Transverse colon (tissue), 4 donors: ENCODE results near the gene ZFPM1.

Experiments
- POLR2A ChIP-seq: fragments of 450-650 bp; IDR thresholded peaks from one replicate; pipeline ENCODE4 v1.6.1; 2016; ENCODE audit warnings: antibody characterized with exemption, mild to moderate bottlenecking, moderate library complexity
- POLR2AphosphoS5 ChIP-seq, 3 donors: sonication (generic); formaldehyde crosslinking; IDR thresholded peaks; one replicate each; pipeline ENCODE4 v1.6.1; 2016; ENCODE audit warnings: antibody characterized with exemption in 3 of 3
- TF ChIP-seq, protein P1 (sequence below), 5 experiments: fragments of 200-600 bp in 3 of 5; fragments of 450-650 bp in 2 of 5; sonication (generic) in 3 of 5; IDR thresholded peaks; 1 replicate in 2 of 5; 2 replicates in 3 of 5; pipeline ENCODE4 v1.5.1; 2016 to 2017; ENCODE audit warnings: antibody characterized with exemption in 5 of 5, inconsistent platforms in 3 of 5, mild to moderate bottlenecking in 2 of 5, moderate library complexity in 1 of 5

DNA sequence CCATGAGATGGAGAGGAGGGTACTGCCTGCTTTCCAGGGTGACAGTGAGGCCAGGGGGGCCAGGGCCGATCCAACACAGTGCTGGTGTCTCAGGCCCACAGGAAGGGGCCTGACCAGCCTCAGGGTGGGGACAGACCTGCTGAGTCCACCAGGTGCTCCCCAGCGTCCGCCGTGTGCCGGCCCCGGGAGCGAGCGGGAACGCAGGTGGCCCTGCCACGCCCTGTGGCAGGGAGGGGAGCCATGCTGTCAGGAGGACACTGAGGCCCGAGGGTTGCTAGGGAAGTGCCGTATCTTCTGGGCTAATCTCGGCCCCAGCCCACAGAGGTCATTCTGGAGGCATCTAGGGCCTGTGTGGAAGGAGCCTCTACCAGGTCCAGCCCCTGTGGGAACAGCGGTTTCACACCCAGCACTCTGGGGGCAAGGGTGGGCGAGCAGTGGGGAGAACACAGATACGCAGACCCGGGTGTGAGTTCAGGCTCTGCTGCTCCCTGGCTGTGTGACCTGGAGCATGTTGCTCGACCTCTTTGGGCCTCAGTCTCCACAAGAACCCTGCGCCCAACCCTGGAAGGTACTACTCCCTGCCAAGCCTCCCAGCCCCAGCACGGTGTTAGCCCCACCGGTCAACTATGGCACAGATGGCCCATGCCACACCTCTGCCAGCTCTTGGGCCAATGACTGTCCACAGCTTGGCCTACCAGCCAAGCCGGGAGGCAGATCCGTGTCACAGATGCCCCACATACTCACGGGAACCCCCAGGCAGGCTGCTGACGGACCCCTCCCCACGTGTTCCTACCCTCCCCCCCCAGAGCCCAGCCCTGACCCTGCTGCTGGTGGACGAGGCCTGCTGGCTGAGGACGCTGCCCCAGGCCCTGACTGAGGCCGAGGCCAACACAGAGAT is 73.2 kb downstream of the ZFPM1 start:
- TF ChIP-seq, protein P1, sequence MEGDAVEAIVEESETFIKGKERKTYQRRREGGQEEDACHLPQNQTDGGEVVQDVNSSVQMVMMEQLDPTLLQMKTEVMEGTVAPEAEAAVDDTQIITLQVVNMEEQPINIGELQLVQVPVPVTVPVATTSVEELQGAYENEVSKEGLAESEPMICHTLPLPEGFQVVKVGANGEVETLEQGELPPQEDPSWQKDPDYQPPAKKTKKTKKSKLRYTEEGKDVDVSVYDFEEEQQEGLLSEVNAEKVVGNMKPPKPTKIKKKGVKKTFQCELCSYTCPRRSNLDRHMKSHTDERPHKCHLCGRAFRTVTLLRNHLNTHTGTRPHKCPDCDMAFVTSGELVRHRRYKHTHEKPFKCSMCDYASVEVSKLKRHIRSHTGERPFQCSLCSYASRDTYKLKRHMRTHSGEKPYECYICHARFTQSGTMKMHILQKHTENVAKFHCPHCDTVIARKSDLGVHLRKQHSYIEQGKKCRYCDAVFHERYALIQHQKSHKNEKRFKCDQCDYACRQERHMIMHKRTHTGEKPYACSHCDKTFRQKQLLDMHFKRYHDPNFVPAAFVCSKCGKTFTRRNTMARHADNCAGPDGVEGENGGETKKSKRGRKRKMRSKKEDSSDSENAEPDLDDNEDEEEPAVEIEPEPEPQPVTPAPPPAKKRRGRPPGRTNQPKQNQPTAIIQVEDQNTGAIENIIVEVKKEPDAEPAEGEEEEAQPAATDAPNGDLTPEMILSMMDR (IDR thresholded peaks at IDR 0.05) = no peak
- TF ChIP-seq POLR2AphosphoS5 (IDR thresholded peaks at IDR 0.05) = no peak
- TF ChIP-seq POLR2A = no peak
